ENCODE measurements around the gene PRXL2B. TPM values are rescaled to one million over a fixed set of nuclear protein-coding genes. Genes with fewer than 3 reads are reported as not detected.

PRXL2B gene
- total and polyA plus RNA-seq, 10 of the 15 experiments (the other 5 are each of a cell fraction or from before 2014, with no cell fraction given) = 0.44 to 5.6 (median 4.0) TPM

- no peak for TF ChIP-seq HSF1 (IDR thresholded peaks at IDR 0.05; ENCODE audit: low read depth, low read length)
- TF ChIP-seq GATAD2B (conservative IDR thresholded peaks at IDR 0.05; ENCODE audit: low read depth) = no peak
- no peak for TF ChIP-seq TCF12 (IDR thresholded peaks at IDR 0.05; ENCODE audit: low read depth, low read length)
- no peak for TF ChIP-seq RAD21 (IDR thresholded peaks at IDR 0.05; ENCODE audit: insufficient read depth, low read depth, low read length)
- no peak for TF ChIP-seq RELB (IDR thresholded peaks at IDR 0.05; ENCODE audit: low read depth)
These were observed 8.1 kb downstream of the PRXL2B start (continued) for GRCh38 chr1:2594641-2595131.

- POLR2A ChIA-PET = no interaction called here
- H3K27ac ChIP-seq (ENCODE audit: control insufficient read depth, insufficient read depth) = no peak overlapping the region
- TF ChIP-seq SRF (IDR thresholded peaks at IDR 0.05; ENCODE audit: low read depth in 2 of 2, low read length in 2 of 2) = no peak
- no peak for TF ChIP-seq SPI1 (IDR thresholded peaks at IDR 0.05; ENCODE audit: borderline replicate concordance, insufficient read depth, low read depth, low read length)
- no peak for TF ChIP-seq ETV6 (conservative IDR thresholded peaks at IDR 0.05 in 1 of 2, IDR thresholded peaks at IDR 0.05 in 1 of 2; ENCODE audit: borderline replicate concordance in 1 of 2, low read depth in 1 of 2)
- no peak for TF ChIP-seq POLR2AphosphoS5 (IDR thresholded peaks at IDR 0.05; ENCODE audit: low read length)
- H3K79me2 ChIP-seq (ENCODE audit: control insufficient read depth, insufficient read depth, low read length) = no peaks in the 10 kb centered on the region
- intact Hi-C loops (cut with micrococcal nuclease; ENCODE audit: unreplicated experiment) = no loop called here
- no peaks in the 10 kb centered on the region for H3K9me3 ChIP-seq (replicated peaks; ENCODE audit: control insufficient read depth, insufficient read depth, low read length)
- no peak overlapping the region for H3K9ac ChIP-seq (ENCODE audit: control insufficient read depth, insufficient read depth, low read length)
- H3K4me3 ChIP-seq = no peak overlapping the region
- BruUV-seq (replicated peaks) = no TSS peak
- ATAC-seq (no peak), DNase-seq (ENCODE audit: low read depth, low spot score) (no peak), FAIRE-seq (no peak)
- H2AFZ ChIP-seq (ENCODE audit: control insufficient read depth, low read depth, low read length) = no peak overlapping the region
- no peak overlapping the region for H3K4me2 ChIP-seq (ENCODE audit: control insufficient read depth, insufficient read depth)
- H3K27me3 ChIP-seq (replicated peaks in 1 of 2; ENCODE audit: control insufficient read depth in 2 of 2, insufficient read depth in 2 of 2, low read length in 1 of 2) = no peaks in the 10 kb centered on the region
- CTCF ChIA-PET = no interaction called here
- SMC1A ChIA-PET (ENCODE audit: uncharacterized antibody, unreplicated experiment) = no interaction called here
- in situ Hi-C loops (cut with MboI) = no loop called here
- RAD21 ChIA-PET (ENCODE audit: unreplicated experiment) = no interaction called here
- no peaks in the 10 kb centered on the region for H3K4me1 ChIP-seq (ENCODE audit: control insufficient read depth, insufficient read depth, low read length)
- H4K20me1 ChIP-seq (ENCODE audit: control insufficient read depth, insufficient read depth) = no peaks in the 10 kb centered on the region
- no peaks in the 10 kb centered on the region for H3K36me3 ChIP-seq (ENCODE audit: control insufficient read depth in 2 of 2, insufficient read depth in 2 of 2, low read length in 1 of 2)
- WGBS (ENCODE audit: insufficient coverage, insufficient replicate concordance, low lambda C conversion rate, missing lambda C conversion rate) = 35% methylated on average over 15 of the region's 19 CpGs
These were observed 8.8 kb downstream of the PRXL2B start for GRCh38 chr1:2595261-2595811.

Data from GM12878 (cell line).